HG02759 (cell line): ENCODE results near the gene MYORG.

Experiments used
- ATAC-seq: cut with Tn5 transposase; IDR thresholded peaks from one replicate; pipeline ENCODE4 v1.9.1; 2021; ENCODE audit warnings: mild to moderate bottlenecking, moderate library complexity; ENCODE audit not compliant: unreplicated experiment

The MYORG gene

DNA sequence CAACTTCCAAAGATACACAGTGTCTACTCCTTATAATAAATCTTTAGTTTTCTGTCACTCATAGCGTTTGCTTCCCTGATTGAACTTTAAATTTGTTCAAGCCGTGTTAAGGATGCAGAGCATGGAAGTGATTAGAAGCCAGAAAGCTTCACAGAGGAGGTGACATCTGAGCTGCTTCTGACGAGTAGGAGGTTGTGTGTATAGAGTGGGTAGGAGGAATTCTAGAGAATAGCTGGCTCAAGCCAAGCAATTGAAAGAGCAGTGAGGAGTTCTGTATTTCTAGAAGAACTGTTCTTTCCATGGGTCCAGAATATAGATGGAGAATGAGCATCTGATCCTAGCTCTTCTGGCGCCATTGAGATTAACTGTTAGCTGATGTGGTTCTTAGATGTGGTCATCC lies 41.3 kb downstream of the MYORG start:
- ATAC-seq, result no peak

DNA sequence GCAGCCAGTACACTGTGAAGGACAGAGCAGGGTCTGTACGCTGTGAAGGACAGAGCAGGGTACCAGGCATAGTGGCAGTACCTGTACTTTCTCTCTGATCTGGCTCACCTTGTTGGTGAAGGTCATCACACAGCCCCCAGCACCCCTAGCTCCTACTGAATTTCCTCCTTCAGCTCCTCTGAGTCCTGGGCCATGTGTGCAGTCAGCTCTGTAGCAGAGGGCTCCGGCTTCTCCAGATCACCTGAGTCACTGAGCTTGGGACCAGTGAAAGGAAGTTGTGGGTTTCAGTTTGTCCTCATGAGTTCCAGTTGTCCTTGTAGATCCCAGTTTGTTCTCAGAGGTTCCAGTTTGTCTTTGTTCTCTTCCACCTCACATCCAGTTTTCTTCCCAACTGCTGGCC lies 41.8 kb downstream of the MYORG start:
- no peak for ATAC-seq

DNA sequence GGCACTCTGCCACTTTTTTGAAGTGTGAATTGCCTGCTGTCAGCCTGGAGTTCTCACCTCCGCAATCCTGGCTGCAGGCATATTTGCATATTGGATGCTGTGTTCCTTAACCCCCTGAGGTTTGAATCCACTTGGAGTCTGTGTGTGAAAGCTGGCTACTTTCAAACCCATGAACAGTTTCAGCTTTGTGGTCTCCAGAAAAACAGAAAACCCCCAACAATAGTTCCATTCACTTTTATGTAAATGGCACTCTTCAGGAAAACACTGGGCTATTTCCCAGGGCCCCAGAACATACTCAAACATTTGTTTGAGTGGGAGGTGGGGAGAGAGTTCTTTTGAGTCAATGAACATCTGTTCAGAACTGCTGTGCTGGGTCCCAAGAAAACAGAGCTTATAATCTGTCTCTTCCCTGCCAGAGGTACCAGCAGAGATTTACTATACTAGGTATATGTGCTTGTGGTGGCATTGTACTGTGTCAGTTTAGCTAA lies 42.3 kb downstream of the MYORG start:
- ATAC-seq, result no peak

DNA sequence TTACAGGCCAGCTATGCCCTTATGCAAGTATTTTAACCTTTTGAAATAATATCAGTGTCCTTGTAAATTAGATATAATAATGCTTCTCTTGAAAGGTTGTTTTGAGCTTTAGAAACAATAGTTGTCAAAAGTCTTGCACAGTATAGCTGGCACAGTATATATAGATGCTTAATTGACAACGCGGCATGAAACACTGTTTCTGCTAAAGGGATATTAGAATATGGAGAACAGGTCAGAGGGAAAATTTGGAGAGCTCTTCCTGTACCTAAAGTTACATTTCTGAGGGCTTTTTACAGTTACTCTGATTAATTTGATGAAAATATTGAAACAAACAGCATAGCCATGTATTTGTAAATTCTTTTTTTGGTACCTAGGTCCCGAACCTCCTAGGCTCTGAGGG lies 42.9 kb downstream of the MYORG start:
- ATAC-seq, result no peak

DNA sequence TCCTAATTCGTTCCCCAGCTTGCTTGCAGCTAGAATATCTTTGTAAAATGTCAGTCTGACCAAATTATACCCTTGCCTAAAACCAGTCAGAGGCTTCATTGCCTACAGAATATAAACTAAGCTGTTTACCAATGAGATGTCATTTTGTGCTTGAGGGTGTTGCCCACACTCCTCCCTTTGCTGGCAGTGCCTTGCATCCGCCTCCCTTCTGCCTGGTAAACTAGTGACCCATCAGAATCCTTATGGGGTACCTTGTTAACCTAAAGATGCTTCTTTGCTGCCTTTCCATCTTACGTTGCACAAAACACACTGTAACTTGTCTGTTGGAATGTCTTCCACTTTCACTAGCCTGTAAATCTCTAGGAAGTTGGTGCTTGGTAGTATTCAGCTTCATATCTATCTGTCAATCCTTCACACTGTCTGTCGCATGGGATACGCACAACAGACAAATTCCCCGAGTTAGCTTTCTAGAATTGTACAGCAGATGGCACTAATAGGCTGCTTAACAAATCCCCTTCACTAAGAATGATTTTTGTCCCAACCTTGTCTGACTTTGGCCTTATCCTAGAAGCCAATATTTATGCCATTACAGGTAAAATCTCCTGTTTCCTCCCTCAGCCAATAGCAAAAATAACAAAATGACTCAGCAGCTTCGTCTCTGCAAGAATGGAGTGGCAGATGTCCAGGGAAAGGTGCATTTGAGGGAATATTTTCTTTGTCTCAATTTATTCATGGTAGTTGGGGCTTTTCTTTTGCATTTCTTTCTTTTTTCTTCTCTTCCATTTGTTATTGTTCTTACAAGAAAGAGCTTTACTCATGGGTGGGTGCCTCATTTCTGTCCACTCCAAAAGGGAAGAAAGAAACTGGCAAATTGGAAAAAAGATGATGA lies 44.4 kb downstream of the MYORG start:
- no peak for ATAC-seq

DNA sequence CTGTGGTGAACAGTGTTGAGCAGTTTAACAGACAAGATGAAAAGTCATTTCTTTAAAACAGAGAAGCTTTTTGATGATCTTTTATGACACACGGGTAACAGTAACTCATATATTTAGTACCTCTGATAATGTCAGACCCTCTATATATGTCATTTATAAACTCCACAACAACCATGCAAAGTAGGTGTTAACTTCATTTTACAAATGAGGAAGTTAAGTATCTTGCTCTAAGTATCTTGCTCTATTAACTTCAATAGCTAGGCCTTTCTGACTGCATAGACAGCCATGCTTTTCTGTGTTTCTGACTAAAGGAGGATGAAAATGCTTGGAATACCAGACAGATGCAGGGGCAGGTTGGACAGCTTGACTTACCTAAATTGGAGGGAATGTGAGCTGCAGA lies 45.5 kb downstream of the MYORG start:
- no peak for ATAC-seq

DNA sequence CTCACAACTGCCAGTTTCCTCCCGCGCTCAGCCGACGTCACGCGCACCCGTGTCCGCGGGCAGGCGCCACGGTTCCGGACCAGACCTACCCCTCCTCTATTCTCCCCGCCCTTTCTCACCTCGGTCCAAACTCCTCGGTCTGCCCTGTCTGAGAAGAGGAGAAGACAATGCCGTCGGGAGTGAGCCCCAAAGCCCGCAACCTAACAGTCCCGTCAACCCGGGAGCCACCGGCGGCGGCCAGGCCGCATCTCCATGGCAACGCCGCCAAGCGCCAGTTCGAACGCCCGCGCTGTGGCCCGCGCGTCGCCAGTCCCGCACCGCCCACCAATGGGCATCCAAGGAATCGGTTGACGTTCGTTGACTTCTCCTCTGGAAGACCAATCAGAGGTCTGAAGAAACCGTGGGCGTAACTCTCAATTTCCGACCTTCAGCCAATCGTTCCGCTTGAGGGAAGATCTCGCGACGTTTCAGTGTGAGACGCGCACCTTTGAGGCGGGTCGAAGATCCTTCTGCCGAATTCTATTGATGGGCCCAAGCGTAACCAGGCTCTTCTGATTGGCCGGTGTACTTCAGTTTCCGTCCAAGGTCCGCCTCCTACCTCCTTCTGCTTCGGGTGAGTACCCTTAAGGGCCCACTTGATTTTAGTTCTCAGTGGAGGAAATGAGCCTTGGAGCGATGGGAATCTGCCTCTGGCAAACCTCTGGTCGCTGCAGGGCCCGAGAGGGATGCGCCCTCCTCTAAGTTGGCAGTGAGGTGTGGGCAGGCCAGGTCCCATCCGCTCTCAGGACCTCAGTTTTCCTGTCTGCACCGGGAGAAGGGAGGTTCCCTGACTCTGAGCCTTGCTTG lies 47.5 kb downstream of the MYORG start, which contains the start of the genes KIF24 and NUDT2:
KIF24 (minus strand) TSS at position 282 of the 846 bp plus-strand sequence. CDS start 17,922 bp downstream, outside the sequence.
NUDT2 (plus strand) TSS at position 583 of the 846 bp plus-strand sequence. CDS start 9,471 bp downstream, outside the sequence.
- peak; percentile 94 for ATAC-seq

DNA sequence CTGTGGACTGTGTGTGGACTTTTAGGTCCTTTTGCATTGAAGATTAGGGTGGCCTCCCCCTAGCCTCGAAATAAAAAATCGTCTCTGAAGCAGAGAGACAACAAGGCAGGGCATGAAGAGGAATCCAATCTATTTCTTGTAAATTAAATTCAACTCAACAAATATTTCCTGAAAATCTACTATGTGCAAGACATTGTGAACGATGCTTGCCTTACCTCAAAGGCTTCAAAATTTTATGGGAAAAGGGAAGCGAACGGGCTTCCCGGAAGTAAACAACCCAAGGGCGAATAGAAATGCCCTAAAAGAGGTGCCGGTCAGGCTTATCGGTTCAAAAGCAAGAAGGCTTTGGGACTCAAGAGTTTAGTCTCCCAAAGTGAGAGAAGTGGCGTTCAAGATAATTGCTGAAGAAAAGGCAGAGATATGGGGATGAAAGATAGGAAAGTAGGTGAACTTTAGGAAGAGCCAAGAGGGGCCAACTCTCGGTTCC lies 48.2 kb downstream of the MYORG start:
- no peak for ATAC-seq

DNA sequence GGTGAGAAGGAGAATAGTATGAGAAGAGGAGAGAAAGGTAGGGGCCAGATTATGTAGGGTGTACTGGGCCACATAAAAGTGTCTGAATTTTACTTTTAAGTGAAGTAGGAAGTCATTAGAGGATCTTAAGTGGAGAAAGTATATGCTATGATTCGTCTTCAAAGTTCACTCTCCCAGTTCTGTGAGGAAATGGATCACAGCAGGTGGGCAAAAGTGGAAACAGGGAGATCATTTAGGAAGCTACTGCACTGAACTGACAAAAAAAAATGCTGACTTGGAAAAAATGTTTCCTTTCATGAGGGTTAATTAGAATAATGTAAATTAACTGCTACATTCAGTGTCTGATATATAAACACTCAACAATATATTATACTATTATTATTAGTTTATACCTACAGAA lies 50.0 kb downstream of the MYORG start:
- no peak for ATAC-seq

DNA sequence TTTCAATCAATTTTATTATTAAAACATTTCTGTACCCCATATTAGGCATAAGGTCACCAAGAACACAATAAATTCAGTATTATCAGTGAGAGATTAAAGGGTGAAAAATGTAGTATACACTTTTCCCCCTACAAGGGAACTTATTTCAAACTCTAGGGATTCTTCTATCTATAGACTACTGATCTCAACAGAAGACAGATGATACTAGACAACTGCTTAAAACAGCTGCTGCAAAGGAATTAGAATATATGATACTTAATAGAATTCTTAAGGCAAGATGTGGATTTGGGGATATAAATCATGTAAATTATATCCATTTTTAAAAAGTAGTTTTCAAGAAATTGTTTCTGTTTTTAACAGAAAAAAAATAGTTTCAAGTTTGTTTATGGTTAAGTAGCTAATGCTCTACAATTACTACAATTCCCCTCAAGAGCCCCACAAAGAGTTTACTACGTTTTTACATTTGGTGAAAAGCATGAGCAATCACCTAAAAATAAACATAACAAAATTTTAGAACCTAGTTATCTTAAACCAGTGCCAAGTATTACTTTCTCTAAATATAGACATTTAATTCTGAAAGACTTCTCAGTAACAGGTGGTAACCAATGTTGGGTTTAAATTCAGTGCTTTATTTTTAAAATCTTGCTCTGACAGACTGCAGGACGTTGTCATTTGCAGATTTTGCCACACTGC lies 53.7 kb downstream of the MYORG start:
- no peak for ATAC-seq

DNA sequence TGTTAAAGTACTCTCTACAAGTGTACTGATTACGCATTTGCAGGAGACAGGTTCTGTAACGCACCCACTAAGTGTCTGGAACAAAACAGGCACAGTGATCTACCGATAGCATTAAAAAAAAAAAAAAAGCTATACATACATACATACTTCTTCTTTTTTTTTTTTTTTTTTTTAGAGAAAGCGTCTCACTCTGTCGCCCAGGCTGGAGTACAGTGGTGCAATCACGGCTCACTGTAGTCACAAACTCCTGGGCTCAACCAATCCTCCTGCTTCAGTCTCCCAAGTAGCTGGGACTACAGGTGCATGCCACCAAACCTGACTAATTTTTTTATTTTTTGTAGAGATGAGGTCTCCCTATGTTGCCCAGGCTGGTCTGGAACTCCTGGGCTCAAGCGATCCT lies 55.2 kb downstream of the MYORG start:
- no peak for ATAC-seq

DNA sequence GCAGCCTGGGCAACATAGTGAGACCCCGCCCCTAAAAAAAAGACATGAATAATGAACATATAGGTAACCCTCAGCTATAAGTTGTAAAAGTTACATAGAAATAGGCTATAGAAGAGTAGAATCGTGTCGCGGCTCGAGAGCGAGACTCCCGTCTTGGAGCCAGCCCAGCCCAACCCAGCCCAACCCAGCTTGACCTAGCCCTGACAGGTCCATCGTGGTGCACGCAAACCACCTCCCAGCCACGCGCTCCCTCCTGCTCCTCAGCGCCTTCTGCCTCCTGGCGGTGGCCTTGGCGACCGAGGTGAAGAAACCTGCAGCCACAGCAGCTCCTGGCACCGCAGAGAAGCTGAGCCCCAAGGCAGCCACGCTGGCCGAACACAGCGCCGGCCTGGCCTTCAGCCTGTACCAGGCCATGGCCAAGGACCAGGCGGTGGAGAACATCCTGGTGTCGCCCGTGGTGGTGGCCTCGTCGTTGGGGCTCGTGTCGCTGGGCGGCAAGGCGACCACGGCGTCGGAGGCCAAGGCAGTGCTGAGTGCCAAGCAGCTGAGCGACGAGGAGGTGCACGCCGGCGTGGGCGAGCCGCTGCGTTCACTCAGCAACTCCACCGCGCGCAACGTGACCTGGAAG lies 58.4 kb downstream of the MYORG start:
- no peak for ATAC-seq

DNA sequence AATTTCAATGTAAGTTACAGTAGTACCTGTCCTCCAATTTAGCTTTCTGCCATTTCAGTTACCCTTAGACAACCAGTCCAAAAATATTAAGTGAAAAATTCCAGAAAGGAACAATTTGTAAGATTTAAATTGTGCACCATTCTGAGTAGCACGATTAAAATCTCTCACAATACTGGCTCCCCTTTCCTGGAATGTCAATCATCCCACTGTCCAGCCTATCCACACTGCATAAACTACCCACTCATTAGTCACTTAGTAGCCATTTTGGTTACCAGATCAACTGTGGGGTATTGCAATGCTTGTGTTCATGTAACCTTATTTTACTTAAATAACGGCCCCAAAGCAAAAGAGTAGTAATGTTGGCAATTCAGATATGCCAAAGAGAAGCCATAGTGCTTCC lies 59.3 kb downstream of the MYORG start:
- no peak for ATAC-seq
